Measurements from ENCODE around the gene SMOC1.

The SMOC1 gene

DNA sequence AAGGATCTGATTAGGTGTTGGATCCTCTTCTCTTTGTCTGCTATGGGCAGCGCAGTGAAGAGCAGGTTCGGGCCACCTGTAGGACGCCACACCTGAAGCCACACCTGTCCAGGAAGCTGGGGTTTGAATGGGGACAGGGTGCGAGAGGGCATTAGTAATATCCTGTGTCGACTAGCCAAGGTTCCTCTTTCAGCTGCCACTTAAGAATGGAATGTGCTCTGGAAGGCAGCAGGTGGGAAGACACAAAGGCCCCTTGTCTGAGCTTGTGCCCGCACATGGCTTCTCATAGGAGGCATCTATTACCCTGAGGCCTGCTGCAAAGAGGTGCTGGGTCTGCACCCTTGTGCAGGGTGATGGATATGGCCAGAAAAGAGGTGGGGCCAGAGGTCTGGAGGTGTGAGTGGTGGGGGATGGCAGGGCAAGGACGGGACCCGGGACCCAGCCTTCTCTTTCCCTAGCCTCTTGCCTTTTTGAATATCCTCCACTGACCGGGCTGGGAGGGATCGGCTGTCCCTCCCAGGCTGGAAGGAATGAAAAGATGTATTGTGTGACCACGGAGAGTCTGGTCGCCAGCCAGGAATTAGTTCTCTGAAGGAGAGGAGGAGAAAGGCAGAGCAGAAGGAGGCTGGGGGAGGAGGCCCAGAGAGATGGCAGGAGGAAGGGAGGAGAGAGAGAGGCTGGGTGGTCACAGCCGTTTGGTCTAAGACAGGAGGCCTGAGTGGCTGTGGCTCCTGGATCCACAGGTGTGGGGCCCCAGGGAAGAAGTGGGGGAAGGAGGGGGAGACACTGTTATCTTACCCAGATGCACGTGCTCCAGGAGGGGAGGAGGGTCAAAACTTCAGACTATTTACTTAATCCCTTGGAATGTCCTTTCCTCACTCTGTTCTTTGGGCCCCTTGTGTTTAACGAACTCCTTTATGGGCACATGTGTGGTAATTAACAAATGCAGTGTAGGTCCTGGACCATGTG lies 101.5 kb downstream of the SMOC1 start:
- no peak for DNase-seq (ENCODE audit: low spot score)

DNA sequence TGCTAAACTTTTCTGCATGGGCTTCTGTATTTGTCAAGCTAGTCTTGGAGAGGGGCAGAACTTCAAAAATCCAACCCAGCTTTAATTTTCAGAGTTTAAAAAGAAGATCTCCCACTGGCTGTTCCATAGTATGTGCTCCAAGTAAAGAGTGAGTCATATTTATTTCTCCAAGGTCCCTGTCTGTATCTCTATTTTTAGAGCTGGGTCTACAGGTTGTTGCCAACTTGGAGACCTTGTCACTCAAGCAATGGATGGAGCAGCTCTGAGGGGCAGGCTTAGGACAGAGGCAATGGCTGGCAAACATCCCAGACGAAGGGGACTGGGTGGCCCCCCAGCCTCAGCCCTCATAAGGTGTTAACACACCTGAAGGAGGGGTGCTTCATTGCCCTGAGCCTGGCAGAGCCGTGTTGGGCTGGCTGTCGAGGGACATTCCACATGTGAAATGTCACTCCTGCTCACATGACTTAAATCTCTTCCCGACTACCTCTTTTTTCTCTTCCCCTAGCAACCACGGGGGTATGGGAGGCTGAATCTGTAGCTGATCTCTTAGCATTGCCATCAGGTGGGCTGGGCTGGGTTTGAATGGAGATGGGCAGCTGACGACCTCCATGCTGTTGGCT lies 103.1 kb downstream of the SMOC1 start:
- no peak for DNase-seq (ENCODE audit: low spot score)

DNA sequence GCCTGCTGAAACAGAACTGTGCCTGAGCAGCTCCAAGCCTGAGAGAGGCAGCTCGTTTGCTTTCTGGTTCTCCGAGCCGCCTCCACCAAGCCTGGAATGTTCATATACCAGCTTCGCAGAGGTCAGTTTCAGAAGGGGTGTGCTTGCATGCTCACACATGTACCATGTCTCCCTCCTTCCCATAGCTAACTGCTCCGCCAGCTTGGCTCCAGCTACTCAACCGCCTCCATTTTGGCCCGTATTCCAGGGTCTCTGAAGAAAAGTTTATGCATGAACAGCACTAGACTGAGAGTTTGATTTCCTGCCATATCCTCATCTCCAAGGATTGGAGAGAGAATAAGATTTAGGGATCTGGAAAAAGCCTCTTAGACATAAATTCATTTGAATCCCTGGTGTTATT lies 103.7 kb downstream of the SMOC1 start:
- DNase-seq (ENCODE audit: low spot score): no peak

DNA sequence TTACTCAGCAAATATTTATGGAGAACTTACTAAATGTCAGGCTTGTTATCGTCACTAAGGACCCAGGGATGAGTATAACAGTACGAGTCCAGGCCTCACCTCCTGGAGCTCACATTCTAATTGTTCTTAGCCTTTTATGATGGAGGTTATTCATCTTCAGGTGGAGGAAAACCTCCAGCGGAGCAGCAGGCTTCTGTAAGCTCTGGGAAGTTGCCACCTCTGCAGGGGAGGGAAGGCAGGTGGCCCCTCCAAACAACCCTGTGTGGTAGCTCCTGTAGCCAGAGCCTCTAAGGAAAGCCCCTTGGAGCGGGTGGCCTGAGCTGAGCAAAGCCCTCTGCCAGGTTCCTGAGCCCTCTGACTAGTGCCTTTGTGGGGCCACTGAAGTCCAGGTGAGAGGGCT lies 104.1 kb downstream of the SMOC1 start:
- DNase-seq (ENCODE audit: low spot score): no peak

GRCh38 chr14:69985463-69985862 lies 106.2 kb downstream of the SMOC1 start:
- DNase-seq (ENCODE audit: low spot score): no peak

GRCh38 chr14:69986336-69986735 lies 107.1 kb downstream of the SMOC1 start:
- DNase-seq (ENCODE audit: low spot score): no peak

DNA sequence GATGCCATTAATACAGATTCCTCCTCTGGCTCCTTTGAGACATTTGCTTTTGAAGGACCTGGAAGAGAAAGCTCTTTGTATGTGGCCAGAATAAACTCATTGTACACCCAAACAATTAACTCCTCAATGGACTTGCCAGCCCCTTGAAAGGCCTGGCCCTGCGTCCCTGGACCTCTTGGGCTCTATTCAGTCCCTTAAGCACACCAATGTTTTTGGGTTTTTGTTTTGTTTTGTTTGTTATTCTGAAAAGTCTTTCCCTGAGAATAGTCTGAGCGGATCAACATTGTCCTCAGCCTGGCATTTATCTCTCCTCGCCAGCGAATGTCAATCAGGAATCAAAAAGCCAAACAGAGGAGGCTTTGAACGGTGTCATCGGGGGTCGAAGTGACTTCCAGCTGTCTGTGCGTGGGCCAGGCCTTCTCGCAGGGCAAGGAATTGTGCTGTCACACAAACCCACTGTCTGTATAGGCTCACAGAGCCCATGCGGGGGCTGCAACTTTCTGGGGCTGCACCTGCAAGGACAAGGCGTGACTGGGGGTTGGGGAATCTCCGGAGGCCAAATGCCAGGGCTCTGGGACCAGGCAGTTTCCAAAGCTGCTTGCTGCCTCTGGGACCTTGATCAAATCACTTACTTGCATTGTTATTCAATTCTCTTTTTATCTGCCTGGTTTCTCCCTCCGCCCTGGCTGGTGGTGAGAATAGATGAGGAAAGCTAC lies 108.3 kb downstream of the SMOC1 start:
- no peak for DNase-seq (ENCODE audit: low spot score)

DNA sequence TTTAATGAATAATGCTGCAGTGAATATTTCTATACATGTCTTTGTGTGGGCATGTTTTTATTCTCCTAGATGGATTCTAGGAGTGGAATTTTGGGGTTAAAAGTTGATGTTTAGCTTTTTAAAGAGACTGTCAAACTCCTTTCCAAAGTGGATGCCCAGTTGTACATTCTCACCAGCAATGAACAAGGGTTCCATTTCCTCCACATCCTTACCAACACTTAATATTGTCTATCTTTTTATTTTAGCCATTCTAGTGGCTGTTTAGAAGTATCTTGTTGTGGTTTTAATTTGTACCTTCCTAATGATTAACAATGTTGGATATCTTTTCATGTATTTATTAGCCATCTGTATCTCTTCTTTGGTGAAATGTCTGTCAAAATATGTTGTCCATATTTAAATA lies 109.8 kb downstream of the SMOC1 start:
- DNase-seq (ENCODE audit: low spot score): no peak

- peak; percentile 16 for DNase-seq (ENCODE audit: low spot score)
Observed at GRCh38 chr14:69989622-69990021, 110.4 kb downstream of the SMOC1 start.

GRCh38 chr14:69990323-69990722 lies 111.1 kb downstream of the SMOC1 start:
- DNase-seq (ENCODE audit: low spot score): peak; percentile 27

DNA sequence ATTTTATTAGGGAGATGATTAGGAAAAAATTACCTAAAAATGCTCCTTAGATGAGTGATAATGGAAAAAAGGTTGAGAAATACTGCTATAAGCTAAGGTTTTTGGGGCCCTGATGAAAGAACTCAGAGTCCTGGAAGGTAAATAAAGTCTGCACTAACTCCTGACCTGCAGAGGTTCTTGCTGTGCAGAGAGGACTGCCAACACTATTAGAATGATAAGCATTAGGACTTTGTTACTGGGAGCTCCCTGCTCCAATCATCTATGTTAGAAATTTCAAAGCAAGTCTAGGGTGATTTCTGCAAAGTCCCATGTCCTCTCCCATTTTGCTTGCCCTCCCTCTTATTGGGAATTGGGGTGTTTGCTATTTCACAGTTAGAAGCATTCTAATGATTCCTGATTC lies 112.2 kb downstream of the SMOC1 start:
- DNase-seq (ENCODE audit: low spot score): no peak

DNA sequence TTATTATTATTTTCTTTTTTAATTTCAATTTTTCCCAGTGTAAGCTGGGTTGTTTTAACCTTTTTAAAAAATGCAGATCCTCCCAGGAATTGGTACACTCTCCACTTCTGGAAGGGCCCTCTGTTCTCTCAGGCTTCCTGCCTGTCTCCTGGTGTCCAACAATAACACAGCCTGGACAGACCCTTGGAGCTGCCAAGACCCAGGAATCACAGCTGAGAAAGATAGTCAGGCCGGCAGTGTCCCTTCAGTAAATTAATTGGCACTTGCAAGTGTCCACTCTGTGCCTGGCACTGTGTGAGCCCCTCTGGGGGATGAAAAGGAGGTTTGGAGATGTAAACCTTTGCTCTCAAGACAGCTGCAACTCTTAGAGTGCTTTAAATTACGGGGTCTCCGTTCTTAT lies 113.3 kb downstream of the SMOC1 start:
- no peak for DNase-seq (ENCODE audit: low spot score)

- no peak for DNase-seq (ENCODE audit: low spot score)
Observed at GRCh38 chr14:69993326-69993725, 114.1 kb downstream of the SMOC1 start.

DNA sequence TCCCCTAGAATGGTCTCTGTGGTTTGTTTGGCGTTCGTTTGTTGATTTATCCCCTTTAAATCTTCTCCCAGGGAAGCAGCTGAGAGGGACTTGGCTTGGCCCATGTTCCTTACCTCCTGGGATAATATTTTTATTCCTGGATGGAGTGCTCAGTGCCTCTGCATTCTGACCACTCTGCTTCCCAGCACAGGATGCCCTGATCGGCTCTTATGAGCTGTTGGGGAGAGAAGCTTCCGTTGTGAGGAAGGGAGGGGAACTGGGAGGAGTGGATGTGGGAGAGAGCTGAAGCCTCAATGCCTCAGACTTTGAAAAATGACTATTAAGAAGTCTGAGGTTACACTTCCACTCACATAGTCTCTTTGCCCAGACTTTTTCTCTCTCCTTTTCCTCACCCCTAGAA lies 114.8 kb downstream of the SMOC1 start:
- DNase-seq (ENCODE audit: low spot score): no peak

GRCh38 chr14:69996216-69996615 lies 117.0 kb downstream of the SMOC1 start:
- no peak for DNase-seq (ENCODE audit: low spot score)

- DNase-seq (ENCODE audit: low spot score): no peak
Observed at GRCh38 chr14:69997849-69998248, 118.6 kb downstream of the SMOC1 start.

- no peak for DNase-seq (ENCODE audit: low spot score)
Observed at GRCh38 chr14:69999261-69999674, 120.1 kb downstream of the SMOC1 start.

- no peak for DNase-seq (ENCODE audit: low spot score)
Observed at GRCh38 chr14:70000601-70001000, 121.4 kb downstream of the SMOC1 start.

GRCh38 chr14:70002589-70003346 lies 123.6 kb downstream of the SMOC1 start:
- DNase-seq (ENCODE audit: low spot score): no peak

GRCh38 chr14:70004791-70005190 lies 125.6 kb downstream of the SMOC1 start:
- DNase-seq (ENCODE audit: low spot score): no peak

DNA sequence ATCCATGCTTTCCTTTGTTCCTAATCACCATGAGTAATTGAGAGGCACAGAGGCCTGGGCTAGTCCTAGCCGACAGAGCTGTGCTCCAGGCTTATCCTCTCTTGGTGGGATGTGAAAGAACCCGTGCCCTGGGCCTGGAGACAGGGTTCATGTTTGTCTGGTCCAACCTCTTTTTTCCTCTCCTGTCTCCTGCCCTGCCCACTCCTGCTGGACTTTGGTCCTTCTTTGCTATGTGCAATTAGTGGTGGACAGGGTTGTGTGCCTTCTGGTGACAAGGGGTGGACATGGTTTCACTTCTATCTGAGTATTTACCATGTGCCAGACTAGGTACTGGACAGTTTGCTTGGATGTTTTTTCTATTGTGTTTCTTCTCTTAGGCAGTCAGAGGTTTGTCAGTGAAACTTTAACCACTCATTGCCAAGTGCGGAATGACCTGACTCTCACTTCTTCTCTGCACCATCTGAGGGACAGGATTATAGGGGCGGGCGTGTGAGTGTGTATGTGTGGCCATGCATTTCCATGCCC lies 126.1 kb downstream of the SMOC1 start:
- DNase-seq (ENCODE audit: low spot score): no peak

- no peak for DNase-seq (ENCODE audit: low spot score)
Observed at GRCh38 chr14:70006699-70007098, 127.5 kb downstream of the SMOC1 start.

Data from cerebellar cortex (tissue), 1 donor.